ENCODE results near the gene CDH2.

CDH2 gene

DNA sequence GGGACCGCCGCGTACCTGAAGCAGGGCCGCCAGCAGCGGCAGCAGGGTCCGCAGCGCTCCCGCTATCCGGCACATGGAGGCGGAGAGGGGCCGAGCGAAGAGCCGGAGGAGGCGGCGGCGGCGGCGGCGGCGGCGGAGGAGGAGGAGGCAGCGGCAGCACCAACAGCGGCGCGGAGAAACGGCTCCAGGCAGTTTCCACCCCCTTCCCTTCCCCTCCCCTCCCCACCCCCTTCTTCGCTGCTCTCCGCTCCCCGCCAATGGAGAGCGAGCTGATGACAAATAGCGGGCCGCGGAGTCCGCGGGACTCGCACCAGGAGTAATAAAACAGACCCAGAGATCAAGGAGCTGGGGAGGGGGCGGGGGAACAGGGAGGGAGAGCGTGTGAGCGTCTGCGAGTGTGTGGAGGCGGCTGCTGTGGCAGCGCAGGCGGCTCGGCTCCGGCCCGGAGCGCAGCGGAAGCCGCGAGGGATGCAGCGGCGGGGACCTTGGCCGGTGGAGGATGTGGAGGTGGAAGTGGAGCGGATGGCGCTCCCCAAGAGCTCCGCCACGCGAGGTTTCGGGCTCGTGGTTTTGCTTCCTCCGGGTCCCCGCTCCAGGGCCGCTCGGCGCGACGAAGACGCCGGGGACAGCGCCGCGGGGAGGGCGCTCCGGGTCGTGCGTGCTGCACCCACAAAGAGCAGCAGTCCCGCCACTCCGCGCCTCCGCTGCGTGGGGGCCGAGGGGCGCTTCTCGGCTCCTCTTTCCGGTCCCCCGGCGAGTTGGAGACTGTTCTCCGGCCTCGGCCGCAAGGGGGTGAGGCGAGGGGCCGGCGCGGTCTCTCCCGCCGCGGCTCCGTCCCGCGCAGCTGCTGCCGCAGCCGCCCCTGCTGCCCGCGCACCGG, at the start of gene CDH2:
Gene CDH2 (minus strand): TSS at position 183 of the 880 bp plus-strand sequence. CDS start 108 bp downstream, at position 75.
- DNase-seq (ENCODE audit: low read depth): no peak

DNA sequence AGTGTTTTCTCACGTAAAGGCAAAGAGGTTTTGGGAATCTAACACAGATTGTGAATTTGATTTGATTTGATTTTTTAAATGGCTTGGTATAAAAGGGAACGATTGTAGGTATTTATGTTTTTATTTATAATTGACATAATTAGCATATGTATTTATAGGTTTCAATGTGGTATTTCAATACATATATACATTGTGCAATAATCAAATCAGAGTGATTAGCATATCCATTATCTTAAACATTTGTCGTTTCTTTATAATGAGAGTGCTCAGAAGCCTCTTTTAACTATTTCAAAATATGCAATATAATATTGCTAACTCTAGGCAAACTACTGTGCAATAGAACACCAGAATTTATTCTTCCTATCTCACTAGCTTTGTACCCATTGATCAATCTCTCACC, 35.1 kb upstream of the CDH2 start:
- no peak for DNase-seq (ENCODE audit: low read depth)

DNA sequence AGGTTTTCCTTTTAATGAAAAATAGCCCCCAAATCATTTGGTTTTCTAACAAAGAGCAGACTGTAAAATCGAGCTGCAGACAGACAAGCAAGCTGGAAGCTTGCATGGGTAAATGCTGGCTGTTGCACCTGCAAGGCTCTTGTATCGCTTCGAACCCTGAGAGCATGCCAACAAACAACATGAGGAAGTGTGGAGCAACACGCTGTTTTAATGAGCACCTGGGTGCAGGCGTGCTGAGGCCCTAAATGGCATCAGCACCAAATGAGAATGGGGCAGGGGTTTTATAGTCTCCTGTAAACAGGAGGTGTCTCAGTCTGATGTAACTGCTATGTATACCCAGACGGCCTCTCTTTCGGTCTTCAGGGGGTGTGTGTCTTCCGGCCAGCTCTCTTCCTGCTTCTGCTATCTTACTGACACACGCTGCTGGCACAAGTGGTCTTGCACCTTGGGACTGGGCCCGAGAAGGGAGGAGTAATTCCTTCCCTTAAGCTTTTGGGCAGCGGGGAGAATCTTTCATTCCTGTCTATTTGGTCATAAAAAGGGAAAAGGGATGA, 31.9 kb upstream of the CDH2 start:
- no peak for DNase-seq (ENCODE audit: low read depth)

DNA sequence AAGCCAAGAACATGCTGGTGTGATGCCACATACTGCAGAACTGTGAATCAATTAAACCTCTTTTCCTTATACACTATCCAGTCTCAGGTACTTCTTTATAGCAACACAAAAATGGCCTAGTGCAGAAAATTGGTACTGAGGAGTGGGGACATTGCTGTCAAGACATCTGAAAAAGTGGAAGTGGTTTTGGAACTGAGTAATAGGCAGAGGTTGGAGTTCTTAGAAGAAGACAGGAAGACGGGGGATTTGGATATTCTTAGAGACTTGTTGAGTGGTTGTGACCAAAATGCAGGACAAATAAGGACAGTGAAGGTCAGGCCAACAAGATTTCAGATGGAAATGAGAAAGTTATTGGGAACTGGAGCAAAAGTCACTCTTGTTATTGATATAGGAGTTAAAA, 31.3 kb upstream of the CDH2 start:
- no peak for DNase-seq (ENCODE audit: low read depth)

DNA sequence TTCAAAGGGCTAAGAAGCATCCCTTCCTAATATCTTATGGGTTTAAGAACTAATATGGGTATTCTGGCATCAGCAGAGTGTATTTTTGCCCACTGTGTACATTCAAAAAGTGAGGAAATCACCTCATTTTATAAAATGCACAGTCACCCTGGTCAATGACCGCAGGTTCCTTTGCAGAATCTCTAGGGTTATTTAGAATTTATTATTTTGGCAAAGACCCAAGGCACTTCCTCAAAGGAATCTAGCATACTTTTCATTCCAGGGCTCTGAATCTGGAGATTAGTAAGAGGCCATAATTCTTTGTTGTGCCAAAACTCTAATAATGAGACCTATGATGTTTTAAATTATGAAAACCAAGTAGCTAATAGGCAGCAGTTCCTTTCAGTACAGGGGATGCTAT, 27.2 kb upstream of the CDH2 start:
- no peak for DNase-seq (ENCODE audit: low read depth)

DNA sequence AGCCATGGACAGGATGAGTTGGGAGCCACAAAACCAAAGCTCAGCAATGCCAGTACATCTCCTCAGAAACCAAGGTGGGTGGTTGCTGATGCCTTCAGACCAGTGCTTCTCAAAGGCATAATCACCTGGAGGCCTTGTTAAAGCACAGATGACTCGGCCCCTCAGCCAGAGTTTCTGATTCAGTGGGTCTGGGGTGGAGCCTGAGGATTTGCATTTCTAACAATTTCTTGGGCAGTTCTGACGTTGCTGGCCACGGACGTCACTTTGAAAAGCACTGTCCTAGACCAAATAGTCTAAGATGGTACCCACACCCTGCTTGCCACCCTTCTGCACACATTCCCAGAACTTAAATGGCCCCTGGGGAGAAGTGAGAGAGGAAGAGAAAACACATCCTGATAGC, 24.1 kb upstream of the CDH2 start:
- DNase-seq (ENCODE audit: low read depth): no peak

DNA sequence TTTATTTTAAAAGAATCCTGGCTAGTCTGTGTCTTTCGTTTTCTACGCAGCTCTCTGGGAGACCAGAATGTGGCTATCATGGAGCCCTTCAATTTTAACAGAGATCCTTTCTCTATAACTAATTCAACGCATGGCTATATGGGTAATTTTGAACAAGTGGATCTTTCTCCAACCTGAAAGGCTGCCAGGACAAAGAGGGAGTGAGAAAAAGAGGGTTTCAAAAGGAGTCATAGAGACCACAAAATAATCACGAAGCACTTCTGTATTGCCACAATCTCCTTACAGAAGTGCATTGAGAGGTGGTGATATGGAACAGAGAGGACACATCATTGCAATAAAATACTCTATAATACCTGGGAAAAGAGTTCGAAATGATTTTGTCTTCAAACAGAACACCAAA, 21.7 kb upstream of the CDH2 start:
- no peak for DNase-seq (ENCODE audit: low read depth)

DNA sequence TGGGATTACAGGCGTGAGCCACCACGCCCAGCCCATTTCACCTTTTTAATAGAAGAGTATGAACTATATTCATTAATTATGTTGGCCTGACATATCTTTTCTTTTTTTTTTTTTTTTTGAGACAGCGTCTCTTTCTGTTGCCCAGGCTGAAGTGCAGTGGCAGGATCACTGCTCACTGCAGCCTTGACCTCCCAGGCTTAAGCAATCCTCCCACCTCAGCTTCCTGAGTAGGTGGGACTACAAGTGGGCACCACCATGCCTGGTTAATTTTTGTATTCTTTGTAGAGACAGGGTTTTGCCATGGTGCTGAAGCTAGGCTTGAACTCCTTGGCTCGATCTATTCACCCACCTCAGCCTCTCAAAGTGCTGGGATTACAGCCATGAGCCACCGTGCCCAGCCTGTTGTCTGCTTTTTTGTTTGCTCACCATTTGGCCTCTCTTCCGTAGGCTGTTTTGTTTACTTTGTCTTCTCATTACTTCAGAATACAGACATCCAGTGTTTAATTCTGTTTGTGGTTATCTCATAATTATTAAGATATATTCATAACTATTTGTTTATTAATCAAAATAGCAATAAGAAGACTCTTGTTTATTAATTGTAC, 16.3 kb upstream of the CDH2 start:
- no peak for DNase-seq (ENCODE audit: low read depth)

DNA sequence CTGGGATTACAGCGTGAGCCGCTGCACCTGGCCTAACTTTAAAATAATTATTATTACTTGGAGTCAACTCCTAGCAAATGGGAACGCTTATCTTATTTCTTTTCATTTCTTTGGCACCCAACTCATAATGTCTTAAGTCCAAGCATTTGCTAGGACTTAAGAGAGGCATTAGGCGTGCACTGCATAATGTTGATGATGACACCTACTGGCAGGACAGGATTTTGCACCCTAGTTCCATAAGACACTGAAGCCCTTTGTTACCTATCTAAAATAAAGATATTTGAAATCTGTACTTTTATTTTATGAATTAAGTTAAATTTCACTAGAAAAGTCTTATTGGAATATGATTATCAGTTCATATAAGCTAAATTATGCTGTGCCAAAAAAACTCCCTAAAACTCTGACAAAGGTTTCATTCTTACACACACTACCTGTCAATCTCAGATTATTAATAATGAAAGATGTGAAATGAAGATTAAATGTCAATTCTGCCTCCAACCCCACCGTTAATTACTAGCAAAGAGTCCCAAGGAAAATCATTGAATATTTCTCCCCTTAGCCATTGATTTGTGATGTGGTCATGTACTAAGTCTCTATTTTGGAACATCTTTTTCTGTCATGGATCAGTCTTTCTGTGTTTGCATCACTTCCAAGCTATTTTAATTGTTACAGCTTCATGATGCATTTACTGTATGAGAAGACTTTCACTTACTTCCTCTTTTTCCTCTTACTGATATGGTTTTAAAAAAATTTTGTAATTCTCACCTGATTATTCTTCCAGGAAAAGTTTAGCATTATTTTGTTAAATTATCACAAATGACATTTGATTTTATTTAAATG, 12.7 kb upstream of the CDH2 start:
- DNase-seq (ENCODE audit: low read depth): no peak

DNA sequence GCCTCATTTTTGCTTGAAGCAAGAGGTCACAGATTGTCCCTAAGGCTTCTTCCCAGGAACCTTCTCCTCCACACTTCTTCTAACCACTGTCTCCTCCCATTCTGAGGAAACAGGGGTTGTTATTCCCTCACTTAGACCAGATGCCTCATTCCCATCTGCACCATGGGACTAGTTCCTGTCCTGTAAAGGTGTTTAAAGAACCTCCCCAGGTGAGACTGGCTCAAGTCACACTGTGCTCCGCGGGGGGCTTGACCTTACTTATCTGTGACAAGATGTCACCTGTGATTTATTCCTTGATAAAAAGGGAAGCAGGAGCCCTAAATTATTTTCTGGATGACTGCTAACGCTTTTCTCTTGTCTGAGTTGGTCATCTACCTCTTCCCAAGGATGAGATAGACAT, 8.2 kb upstream of the CDH2 start:
- DNase-seq (ENCODE audit: low read depth): no peak

DNA sequence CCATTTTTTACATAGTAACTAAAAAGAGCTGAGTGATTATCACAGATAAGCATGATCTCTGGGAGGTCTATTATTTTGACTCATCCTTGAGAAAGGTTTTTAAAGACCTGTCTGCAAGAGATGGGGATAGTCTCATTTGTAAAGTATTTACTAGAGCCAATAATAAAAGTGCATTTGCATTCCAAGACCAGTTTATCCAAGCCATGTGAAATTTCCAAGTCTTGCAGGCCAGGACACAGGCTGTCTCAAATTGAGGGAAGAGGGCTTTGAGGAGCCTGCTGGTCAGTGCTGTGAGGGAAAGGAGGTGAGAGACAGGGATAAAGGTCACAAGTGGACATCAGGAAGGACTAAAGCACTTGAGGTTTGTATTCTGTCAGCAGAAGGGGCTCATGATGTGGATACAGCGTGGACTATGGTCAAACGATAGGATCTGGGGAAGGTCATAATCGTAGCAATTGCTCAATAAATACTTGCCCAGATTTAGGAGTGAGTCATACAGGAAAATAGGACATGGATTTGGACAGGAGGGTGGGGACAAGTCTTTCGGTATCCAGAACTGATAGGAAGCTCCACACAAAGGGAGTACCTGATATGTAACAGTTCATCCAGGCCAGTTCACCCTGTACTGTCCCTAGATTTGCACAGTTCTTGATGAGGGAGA, 6.6 kb upstream of the CDH2 start:
- DNase-seq (ENCODE audit: low read depth): no peak

DNA sequence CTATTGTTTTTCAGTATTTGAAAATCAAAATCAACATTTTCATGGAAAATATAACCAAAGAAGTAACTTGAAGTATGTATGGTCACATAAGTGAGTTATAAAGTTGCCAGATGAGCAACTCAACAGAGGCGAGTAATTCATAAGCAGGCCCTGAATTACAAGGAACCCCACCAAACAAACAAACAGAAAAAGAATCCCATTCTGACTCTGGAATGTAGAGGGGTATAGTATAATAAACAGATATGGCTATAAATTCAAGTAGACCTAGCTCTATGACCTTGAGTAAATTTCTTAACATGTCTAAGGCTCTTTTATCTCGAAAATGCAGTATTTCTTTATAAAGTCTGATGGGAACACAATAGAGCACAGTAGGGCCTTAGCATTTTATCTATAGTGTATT, 4.7 kb upstream of the CDH2 start:
- DNase-seq (ENCODE audit: low read depth): no peak

DNA sequence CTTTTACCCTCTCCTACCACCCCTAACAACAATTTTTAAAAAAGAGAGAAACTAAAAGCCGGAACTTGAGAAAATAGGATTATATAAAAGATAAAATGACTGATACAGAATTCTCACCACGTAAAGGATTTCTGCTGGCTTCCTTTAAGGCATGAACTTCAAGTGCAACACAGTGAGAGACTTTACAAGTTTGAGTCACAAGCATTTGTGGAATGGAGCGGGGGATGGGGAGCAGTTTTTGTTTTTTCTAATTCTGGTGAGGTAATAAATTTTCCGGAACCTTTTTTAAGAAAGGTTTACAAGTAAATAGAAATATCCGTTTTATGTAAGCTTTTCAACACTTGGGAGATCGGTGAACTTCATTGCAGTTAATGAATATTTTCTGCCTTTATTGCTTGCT, 1.8 kb upstream of the CDH2 start:
- DNase-seq (ENCODE audit: low read depth): no peak

DNA sequence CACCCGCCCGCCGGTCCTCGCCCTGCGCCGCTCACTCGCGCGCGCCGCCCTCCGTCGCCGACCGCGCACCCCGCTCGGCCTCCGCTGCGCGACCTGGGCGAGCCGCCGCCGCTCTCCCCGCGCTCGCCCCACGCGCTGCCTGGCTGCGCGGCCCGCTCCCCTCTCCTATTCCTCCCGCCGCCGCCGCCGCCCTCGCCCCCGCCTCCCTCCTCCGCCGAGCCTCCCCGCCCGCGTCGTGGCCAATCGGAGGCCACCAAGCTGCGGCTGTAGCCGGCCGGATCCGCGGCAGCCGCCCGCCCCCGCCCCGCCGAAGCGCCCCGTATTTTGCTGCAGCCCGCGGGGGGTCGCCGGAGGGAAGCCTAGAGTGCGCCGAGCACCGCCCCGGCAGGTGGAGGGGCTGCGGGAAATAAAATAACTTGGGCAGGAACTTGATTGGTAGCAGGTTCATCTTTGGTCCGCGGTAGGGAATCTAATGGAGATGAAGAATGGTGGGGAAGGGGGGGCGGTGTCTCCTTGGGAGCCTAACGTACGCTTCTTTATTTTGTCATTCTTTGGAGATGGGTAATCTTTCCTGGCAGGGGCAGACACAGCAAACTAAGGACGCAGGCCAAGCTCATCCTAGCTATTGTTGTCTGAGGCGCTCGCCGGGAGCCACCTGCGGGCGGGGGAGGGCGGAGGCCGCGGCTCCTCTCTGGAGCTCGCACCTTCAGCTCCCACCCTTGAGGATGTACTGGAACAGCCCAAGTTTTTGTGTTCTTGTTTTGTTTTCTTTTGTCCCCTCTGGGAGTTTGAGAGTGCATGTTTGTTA, 1.1 kb upstream of the CDH2 start:
- no peak for DNase-seq (ENCODE audit: low read depth)

DNA sequence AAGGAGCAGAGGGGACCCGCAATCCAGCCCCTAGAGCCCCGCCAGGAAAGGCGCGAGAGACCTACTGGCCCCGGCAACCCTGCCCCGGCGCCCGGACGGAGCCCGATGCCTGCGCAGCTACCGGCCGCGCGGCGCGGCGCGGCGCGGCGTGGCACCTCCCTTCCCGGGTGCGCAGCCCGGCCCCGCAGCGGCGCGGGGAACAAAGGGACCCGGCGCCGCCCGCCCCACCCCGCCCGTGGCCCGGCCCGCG, 307 bp downstream of the CDH2 start:
- DNase-seq (ENCODE audit: low read depth): no peak

DNA sequence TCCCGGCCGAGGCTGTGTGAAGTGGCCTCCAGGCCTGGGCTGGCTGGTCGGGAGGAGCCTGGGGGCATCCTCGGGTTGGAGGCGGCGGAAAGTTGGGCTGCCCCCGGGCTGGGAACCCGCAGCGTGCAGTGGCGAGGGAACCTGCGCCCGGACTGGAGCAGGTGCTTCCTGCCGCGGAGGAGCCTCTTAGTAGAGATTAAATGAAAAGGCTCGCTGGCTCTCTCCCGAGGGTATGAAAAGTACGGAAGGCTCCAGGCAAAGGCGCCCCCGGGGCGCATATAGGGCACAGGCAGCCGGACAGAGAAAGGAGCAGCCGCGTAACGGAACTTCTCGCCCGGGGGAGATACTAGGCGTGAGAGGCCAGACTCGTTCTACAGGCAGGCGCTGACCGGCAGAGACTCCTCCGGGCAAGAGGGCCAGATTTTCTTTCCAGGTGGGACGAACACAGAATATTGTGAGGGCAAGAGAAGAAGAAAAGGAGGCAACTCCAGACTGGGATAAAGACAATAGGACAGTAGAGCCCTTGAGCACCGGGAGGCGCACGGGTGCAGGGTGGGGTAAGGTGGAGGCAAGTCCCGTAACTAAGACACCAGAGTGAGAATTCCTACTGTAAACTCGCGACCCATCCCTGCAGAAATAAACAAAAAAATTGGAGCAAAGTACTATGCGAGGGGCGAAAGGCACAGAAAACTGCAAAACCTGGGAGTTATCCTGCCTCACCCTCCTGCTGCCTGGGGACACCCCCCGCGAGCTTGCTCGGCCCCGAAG, 816 bp downstream of the CDH2 start:
- no peak for DNase-seq (ENCODE audit: low read depth)

DNA sequence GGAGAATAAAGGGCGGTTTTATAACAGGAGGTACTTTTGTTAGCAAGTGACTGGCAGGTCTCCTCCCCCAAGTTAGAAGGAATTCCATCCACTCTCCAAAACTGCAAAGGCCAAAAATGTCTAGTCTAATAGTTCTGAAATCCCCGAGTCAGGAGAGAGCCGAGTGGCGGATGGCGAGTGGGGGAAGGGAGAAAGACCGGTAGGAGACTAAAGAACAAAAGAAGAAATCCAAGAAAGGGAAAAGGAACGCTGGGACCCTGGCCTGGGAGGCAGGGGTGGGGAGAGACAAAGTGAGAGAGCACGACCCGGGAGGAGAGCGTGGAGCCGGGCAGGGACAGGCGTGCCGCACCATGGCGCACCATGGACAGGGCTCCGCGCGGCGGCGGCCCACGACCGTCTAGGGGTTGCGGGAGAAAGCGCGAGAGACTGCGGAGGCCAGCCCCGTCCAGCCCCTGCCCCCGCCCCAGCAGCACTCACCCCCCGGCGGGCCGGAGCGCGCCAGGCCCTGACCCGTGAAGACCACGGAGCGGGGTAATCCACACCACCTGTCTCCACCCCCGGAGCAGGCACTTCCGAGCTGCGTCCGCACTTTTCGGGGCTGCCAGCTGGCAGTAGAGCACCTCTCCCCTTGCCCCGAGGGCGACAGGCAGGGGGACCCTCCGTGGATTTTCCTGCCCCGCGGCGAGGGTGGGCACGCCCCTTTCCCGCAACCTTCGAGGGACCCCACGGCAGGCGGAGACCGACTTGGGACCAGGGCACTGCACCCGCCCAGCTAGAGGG, 1.6 kb downstream of the CDH2 start:
- no peak for DNase-seq (ENCODE audit: low read depth)

DNA sequence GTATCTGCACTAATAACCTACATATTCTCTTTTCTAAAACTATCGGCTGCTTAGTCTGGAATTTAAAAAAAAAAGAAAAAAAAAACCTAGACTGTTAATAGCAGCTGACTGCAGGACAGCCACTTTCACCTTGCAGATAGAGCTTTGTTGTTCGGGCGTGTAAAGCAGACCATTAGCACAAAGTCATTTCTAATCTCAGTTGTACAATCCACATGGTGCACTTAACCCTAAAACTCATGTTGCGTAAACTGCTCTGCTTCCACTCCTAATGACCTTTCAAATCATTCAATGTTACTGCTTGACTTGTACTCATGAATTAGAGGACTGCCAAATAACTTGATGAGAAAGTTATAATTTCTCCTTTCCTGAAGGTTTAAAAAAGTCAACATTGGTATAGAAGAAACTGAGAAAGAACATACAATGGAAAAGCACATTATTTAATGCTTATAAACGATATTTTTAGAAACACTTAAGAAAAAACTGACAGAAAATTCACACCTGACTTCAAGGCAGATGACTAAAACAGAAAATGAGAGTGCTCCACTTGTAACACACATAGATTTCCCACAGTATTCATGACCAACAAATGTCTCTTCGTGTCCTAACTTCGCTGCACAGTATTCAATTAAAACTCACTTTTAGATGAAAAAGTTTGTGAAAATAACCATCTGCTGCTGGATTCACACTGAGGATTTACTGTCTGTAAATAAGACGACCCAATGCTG, 2.6 kb downstream of the CDH2 start:
- no peak for DNase-seq (ENCODE audit: low read depth)

DNA sequence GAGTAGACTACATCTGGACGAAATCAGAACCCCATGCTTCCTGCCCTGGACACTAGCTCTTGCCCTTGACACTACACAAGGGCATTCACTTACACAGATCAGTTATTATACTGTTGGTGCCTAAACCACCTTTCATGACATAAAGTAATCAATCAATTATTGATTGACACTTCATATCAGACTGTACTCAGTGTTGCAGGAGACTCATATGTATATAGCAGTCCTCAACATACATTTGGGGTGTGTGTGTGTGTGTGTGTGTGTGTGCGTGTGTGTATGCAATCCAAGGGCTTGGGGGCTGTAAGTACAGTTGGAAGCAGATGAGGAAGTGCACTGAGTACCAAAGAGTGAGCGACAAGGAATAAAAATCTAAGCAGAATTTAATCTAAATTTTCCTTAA, 5.1 kb downstream of the CDH2 start:
- no peak for DNase-seq (ENCODE audit: low read depth)

Measured in activated T-helper 9 cell treated with anti-CD3 and anti-CD28 coated beads, Interleukin-2, amount 50 U/mL, for 16 hours (primary cell).